ENCODE results near the gene DTNB.

GRCh38 chr2:25355270-25355669, 318.1 kb downstream of the DTNB start:
- TF ChIP-seq, protein P1, sequence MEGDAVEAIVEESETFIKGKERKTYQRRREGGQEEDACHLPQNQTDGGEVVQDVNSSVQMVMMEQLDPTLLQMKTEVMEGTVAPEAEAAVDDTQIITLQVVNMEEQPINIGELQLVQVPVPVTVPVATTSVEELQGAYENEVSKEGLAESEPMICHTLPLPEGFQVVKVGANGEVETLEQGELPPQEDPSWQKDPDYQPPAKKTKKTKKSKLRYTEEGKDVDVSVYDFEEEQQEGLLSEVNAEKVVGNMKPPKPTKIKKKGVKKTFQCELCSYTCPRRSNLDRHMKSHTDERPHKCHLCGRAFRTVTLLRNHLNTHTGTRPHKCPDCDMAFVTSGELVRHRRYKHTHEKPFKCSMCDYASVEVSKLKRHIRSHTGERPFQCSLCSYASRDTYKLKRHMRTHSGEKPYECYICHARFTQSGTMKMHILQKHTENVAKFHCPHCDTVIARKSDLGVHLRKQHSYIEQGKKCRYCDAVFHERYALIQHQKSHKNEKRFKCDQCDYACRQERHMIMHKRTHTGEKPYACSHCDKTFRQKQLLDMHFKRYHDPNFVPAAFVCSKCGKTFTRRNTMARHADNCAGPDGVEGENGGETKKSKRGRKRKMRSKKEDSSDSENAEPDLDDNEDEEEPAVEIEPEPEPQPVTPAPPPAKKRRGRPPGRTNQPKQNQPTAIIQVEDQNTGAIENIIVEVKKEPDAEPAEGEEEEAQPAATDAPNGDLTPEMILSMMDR (IDR thresholded peaks at IDR 0.05): no peak
- TF ChIP-seq POLR2A (IDR thresholded peaks at IDR 0.05): no peak
